PC-3 (cell line): ENCODE measurements around the gene RERE. TPM values are rescaled to one million over a fixed set of nuclear protein-coding genes. Genes with fewer than 3 reads are reported as not detected.

ENCODE experiments used
- ATAC-seq: fragments of 200-7000 bp; cut with Tn5 transposase; 2 replicates; pipeline ENCODE4 v1.9.1; 2020; ENCODE audit warnings: mild to moderate bottlenecking, moderate library complexity
- BruUV-seq: library from RNA; stranded (reverse); fragments of 400-500 nt; replicated peaks from 2 replicates; lab custom pipeline; 2021; lab: Mats Ljungman, UMichigan
- CTCF ChIA-PET: fragments of 300-600 bp; sonication (Branson Sonifier 250); formaldehyde crosslinking; loops from one replicate; lab custom pipeline; 2022; ENCODE audit warnings: antibody characterized with exemption; lab: Charles Lee
- POLR2A ChIA-PET: fragments of 300-600 bp; sonication (Branson Sonifier 250); formaldehyde crosslinking; loops from one replicate; lab custom pipeline; 2022; ENCODE audit warnings: antibody characterized with exemption; ENCODE audit not compliant: unreplicated experiment; lab: Charles Lee
- DNase-seq: peaks from one replicate; pipeline ENCODE4 v3.0.0-alpha.2; 2015
- H2AFZ ChIP-seq: fragments of 300-600 bp; sonication (generic); 2 replicates; pipeline ENCODE4 v1.6.0; 2016; ENCODE audit warnings: antibody characterized with exemption, low read length
- H3F3A ChIP-seq: fragments of 300-600 bp; sonication (generic); one replicate; pipeline ENCODE4 v1.6.0; 2017; ENCODE audit warnings: antibody characterized with exemption, low read length, control low read depth, mild to moderate bottlenecking; ENCODE audit not compliant: unreplicated experiment
- H3K27ac ChIP-seq: fragments of 300-600 bp; sonication (generic); 2 replicates; pipeline ENCODE4 v1.5.1; 2016; ENCODE audit warnings: mild to moderate bottlenecking, low read length
- H3K27me3 ChIP-seq: fragments of 300-600 bp; sonication (generic); 2 replicates; pipeline ENCODE4 v1.6.1; 2016; ENCODE audit warnings: low read length, mixed read lengths
- H3K36me3 ChIP-seq: fragments of 300-600 bp; sonication (generic); 2 replicates; pipeline ENCODE4 v1.6.1; 2016; ENCODE audit warnings: low read depth, mixed run types, low read length, mixed read lengths
- H3K4me1 ChIP-seq: fragments of 300-600 bp; sonication (generic); 2 replicates; pipeline ENCODE4 v1.5.1; 2016; ENCODE audit warnings: low read length; ENCODE audit not compliant: insufficient read depth
- H3K4me2 ChIP-seq: fragments of 300-600 bp; sonication (generic); 2 replicates; pipeline ENCODE4 v1.6.0; 2016; ENCODE audit warnings: low read length
- H3K4me3 ChIP-seq: fragments of 300-600 bp; sonication (generic); 2 replicates; pipeline ENCODE4 v1.5.1; 2016; ENCODE audit warnings: mild to moderate bottlenecking, low read length, mixed read lengths
- H3K79me2 ChIP-seq: fragments of 300-600 bp; sonication (generic); 2 replicates; pipeline ENCODE4 v1.6.1; 2017; ENCODE audit warnings: low read length, mixed read lengths
- H3K9ac ChIP-seq: fragments of 300-600 bp; sonication (generic); 2 replicates; pipeline ENCODE4 v1.6.0; 2016; ENCODE audit warnings: mild to moderate bottlenecking, low read length
- H3K9me2 ChIP-seq: fragments of 300-600 bp; sonication (generic); replicated peaks from 2 replicates; pipeline ENCODE4 v1.6.1; 2016; ENCODE audit warnings: mixed run types, low read length, mixed read lengths
- H3K9me3 ChIP-seq: fragments of 300-600 bp; sonication (generic); 2 replicates; pipeline ENCODE4 v1.6.1; 2016; ENCODE audit warnings: low read length, mixed read lengths
- H4K20me1 ChIP-seq: fragments of 300-600 bp; sonication (generic); 2 replicates; pipeline ENCODE4 v1.6.1; 2016; ENCODE audit warnings: low read length, mixed read lengths
- EZH2 ChIP-seq: fragments of 300-600 bp; sonication (generic); IDR thresholded peaks from one replicate; pipeline ENCODE4 v1.6.1; 2017; ENCODE audit warnings: antibody characterized with exemption, mild to moderate bottlenecking, low read length; ENCODE audit not compliant: unreplicated experiment
- EZH2phosphoT487 ChIP-seq: fragments of 300-600 bp; sonication (generic); IDR thresholded peaks from 2 replicates; pipeline ENCODE4 v1.6.1; 2018; ENCODE audit warnings: mild to moderate bottlenecking, antibody characterized with exemption, low read length, borderline replicate concordance
- intact Hi-C: fragments of 100-400 bp; cut with micrococcal nuclease; formaldehyde crosslinking; loops from 2 replicates; pipeline ENCODE4 v1.9.0; 2023
- total RNA-seq: library from RNA; depleted of rRNA; stranded (reverse); fragments of >200 nt; gene quantifications from 2 replicates; pipeline ENCODE4 v1.2.3, GENCODE V29; 2014
- TF ChIP-seq, protein P1 (sequence below): fragments of 300-600 bp; sonication (generic); conservative IDR thresholded peaks from 2 replicates; pipeline ENCODE4 v1.5.1; 2017; ENCODE audit warnings: antibody characterized with exemption, low read depth, mild to moderate bottlenecking, low read length

Gene RERE
- total RNA-seq, 1 experiment from 2014 or later = 24.2 TPM

DNA sequence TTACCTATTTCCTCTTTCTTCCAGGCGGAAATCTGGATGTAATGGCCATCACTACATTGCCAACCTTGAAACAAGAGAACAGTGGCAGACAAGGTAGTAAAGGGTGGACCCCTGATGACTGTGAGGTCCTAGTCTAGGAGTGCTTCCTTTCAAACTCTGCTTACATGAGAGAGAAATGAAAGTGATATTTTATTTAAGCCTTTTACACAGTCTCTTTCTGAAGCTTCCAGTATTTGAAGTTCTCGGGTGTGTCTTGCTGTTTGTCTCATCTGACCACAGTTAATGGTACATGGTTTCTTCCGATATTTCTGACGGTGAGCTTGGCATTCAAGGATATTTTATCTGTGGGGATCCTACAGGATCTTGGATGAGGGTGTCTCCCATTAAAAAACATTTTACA, 284.3 kb downstream of the RERE start:
- no peaks in the 10 kb centered on the region for H4K20me1 ChIP-seq
- no peaks in the 10 kb centered on the region for H3K79me2 ChIP-seq
- DNase-seq = no peak
- no peaks in the 10 kb centered on the region for H3K9me2 ChIP-seq
- no peak overlapping the region for H3K27ac ChIP-seq
- no peaks in the 10 kb centered on the region for H3K4me1 ChIP-seq
- peak; percentile 20; the same call in 1 of the 2 replicates for ATAC-seq
- no peaks in the 10 kb centered on the region for H3K27me3 ChIP-seq
- H3K4me3 ChIP-seq = no peak overlapping the region
- ChIA-PET POLR2A (no interaction called here), CTCF (no interaction called here)
- intact Hi-C loops = no loop called here
- no peak overlapping the region for H3K4me2 ChIP-seq
- H3K9me3 ChIP-seq = no peaks in the 10 kb centered on the region
- H3K36me3 ChIP-seq = no peaks in the 10 kb centered on the region
- TF ChIP-seq, protein P1, sequence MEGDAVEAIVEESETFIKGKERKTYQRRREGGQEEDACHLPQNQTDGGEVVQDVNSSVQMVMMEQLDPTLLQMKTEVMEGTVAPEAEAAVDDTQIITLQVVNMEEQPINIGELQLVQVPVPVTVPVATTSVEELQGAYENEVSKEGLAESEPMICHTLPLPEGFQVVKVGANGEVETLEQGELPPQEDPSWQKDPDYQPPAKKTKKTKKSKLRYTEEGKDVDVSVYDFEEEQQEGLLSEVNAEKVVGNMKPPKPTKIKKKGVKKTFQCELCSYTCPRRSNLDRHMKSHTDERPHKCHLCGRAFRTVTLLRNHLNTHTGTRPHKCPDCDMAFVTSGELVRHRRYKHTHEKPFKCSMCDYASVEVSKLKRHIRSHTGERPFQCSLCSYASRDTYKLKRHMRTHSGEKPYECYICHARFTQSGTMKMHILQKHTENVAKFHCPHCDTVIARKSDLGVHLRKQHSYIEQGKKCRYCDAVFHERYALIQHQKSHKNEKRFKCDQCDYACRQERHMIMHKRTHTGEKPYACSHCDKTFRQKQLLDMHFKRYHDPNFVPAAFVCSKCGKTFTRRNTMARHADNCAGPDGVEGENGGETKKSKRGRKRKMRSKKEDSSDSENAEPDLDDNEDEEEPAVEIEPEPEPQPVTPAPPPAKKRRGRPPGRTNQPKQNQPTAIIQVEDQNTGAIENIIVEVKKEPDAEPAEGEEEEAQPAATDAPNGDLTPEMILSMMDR = no peak
- TF ChIP-seq EZH2phosphoT487 (no peak), EZH2 (no peak)
- BruUV-seq = no TSS peak
- H3K9ac ChIP-seq = no peak overlapping the region
- no peaks in the 10 kb centered on the region for H3F3A ChIP-seq
- no peak overlapping the region for H2AFZ ChIP-seq

DNA sequence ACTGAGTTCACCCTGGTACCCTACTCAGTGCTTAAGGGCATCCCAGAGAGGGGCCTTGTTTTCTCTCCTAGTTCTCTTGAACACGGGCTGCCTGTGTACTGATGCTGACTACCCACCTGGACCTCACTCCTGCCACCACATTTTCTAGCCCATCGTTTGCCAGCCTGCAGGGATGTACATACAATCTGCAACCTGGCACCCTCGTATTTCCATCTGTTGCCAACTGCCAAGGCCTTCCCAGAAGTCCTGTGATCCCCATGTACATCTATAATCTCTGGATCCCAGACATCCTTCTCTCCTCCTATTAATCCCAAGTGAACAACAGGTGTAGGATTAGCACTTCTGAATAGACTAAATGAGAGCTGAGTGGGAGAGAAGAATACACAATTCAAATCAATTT, 287.5 kb downstream of the RERE start:
- no peak overlapping the region for H3K9ac ChIP-seq
- ATAC-seq = no peak
- H2AFZ ChIP-seq = no peak overlapping the region
- POLR2A ChIA-PET = no interaction called here
- H3K9me3 ChIP-seq = no peaks in the 10 kb centered on the region
- H3F3A ChIP-seq = no peaks in the 10 kb centered on the region
- no TSS peak for BruUV-seq
- peaks cover 15% of the 10 kb centered on the region for H3K4me1 ChIP-seq
- no peak for TF ChIP-seq EZH2
- TF ChIP-seq, protein P1 = no peak
- no peak for TF ChIP-seq EZH2phosphoT487
- H3K27me3 ChIP-seq = no peaks in the 10 kb centered on the region
- H3K27ac ChIP-seq = no peak overlapping the region
- H3K79me2 ChIP-seq = peaks cover 5% of the 10 kb centered on the region
- no peak overlapping the region for H3K4me3 ChIP-seq
- intact Hi-C loops = loop anchor here (5.0 kb wide), 1 partner anchor 38 kb away; no protein-coding TSS in a partner anchor
- no peak for DNase-seq
- CTCF ChIA-PET = no interaction called here
- H3K36me3 ChIP-seq = no peaks in the 10 kb centered on the region
- H3K4me2 ChIP-seq = no peak overlapping the region
- H3K9me2 ChIP-seq = no peaks in the 10 kb centered on the region
- no peaks in the 10 kb centered on the region for H4K20me1 ChIP-seq

DNA sequence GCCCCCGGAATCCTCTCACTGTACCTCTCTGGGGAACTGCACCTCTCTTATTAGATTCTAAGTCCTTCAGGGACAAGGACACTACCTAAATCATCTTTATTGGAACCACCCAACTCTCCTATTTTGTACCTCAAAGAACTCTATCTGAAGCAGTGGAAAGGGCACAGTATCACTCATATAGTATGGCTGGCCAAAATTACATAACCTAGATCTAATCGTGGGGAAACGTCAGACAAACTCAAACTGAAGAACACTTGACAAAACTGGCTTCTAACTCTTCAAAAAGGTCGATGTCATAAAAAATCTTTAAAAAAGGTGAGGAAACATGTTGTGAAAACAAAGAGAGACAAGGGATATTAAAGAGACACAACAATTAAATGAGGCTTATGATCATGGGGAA, 289.5 kb downstream of the RERE start:
- Histone ChIP-seq H3K4me2 (no peak overlapping the region), H3K79me2 (peaks cover 24% of the 10 kb centered on the region), H2AFZ (no peak overlapping the region), H3K4me1 (peaks cover 23% of the 10 kb centered on the region), H3K9ac (no peak overlapping the region), H4K20me1 (no peaks in the 10 kb centered on the region), H3K27ac (no peak overlapping the region), H3F3A (no peaks in the 10 kb centered on the region), H3K4me3 (no peak overlapping the region), H3K9me2 (no peaks in the 10 kb centered on the region), H3K27me3 (no peaks in the 10 kb centered on the region), H3K9me3 (no peaks in the 10 kb centered on the region), H3K36me3 (no peaks in the 10 kb centered on the region)
- no TSS peak for BruUV-seq
- ChIA-PET POLR2A (no interaction called here), CTCF (no interaction called here)
- intact Hi-C loops = loop anchor here (5.0 kb wide), 1 partner anchor 36 kb away; no protein-coding TSS in a partner anchor
- DNase-seq (no peak), ATAC-seq (no peak)
- TF ChIP-seq EZH2 (no peak), EZH2phosphoT487 (no peak)
- TF ChIP-seq, protein P1 = no peak
